Thyroid gland (tissue), 4 donors: ENCODE measurements around the gene ARMC5.

Source experiments
- POLR2A ChIP-seq, 2 donors: fragments of 450-650 bp; IDR thresholded peaks; one replicate each; pipeline ENCODE4 v1.6.1; 2017; ENCODE audit warnings: antibody characterized with exemption in 2 of 2, mild to moderate bottlenecking in 2 of 2, moderate library complexity in 1 of 2
- TF ChIP-seq, protein P1 (sequence below), 6 experiments: fragments of 200-600 bp in 3 of 6; fragments of 450-650 bp in 3 of 6; sonication (generic) in 3 of 6; IDR thresholded peaks; one replicate each; pipeline ENCODE4 v1.5.1; 2016 to 2019; ENCODE audit warnings: antibody characterized with exemption in 6 of 6, mild to moderate bottlenecking in 2 of 6, inconsistent platforms in 1 of 6, moderate library complexity in 1 of 6

DNA sequence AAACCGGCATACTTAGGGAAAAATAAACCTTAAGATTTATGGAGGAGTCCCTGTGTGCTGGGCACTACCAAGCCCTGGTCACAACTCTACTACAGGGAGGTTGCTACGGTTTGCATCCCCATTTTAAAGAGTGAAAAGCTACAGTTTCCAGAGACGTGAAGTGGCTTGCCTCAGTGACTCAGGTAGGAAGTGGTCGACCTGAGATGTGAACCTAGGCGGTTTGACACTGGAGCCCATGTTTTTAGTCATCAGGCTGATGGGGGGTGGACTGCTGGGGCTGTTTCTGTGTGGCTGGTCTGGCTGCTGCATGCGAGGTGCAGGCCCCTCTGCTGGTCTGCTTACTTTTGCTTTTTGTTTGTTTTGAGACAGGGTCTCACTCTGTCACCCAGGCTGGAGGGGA, 37.7 kb upstream of the ARMC5 start:
- TF ChIP-seq POLR2A (IDR thresholded peaks at IDR 0.05), result no peak
- TF ChIP-seq, protein P1, sequence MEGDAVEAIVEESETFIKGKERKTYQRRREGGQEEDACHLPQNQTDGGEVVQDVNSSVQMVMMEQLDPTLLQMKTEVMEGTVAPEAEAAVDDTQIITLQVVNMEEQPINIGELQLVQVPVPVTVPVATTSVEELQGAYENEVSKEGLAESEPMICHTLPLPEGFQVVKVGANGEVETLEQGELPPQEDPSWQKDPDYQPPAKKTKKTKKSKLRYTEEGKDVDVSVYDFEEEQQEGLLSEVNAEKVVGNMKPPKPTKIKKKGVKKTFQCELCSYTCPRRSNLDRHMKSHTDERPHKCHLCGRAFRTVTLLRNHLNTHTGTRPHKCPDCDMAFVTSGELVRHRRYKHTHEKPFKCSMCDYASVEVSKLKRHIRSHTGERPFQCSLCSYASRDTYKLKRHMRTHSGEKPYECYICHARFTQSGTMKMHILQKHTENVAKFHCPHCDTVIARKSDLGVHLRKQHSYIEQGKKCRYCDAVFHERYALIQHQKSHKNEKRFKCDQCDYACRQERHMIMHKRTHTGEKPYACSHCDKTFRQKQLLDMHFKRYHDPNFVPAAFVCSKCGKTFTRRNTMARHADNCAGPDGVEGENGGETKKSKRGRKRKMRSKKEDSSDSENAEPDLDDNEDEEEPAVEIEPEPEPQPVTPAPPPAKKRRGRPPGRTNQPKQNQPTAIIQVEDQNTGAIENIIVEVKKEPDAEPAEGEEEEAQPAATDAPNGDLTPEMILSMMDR (IDR thresholded peaks at IDR 0.05), result no peak
